Stimulated activated CD4-positive, alpha-beta T cell treated with anti-CD3 and anti-CD28 coated beads, Interleukin-12 subunit alpha, Interleukin-12 subunit beta, amount 100 ng/mL, for 4 hours (primary cell): ENCODE data around the gene PPP1R14C.
A peak's percentile ranks its signal among the peaks of the same experiment; 100 is the strongest.

Source experiments
- DNase-seq: peaks from one replicate; pipeline ENCODE4 v3.0.0-alpha.2; 2020

PPP1R14C gene

GRCh38 chr6:150224820-150225219 is 82.0 kb downstream of the PPP1R14C start:
- no peak for DNase-seq

- DNase-seq: no peak
Observed at GRCh38 chr6:150227281-150227680, 84.4 kb downstream of the PPP1R14C start.

- no peak for DNase-seq
Observed at GRCh38 chr6:150228072-150228733, 85.4 kb downstream of the PPP1R14C start.

GRCh38 chr6:150229436-150230163 is 86.8 kb downstream of the PPP1R14C start:
- no peak for DNase-seq

- DNase-seq: no peak
Observed at GRCh38 chr6:150230164-150230561, 87.3 kb downstream of the PPP1R14C start.

GRCh38 chr6:150230832-150231524 is 88.1 kb downstream of the PPP1R14C start:
- no peak for DNase-seq

- DNase-seq: no peak
Observed at GRCh38 chr6:150231525-150231850, 88.6 kb downstream of the PPP1R14C start.

- no peak for DNase-seq
Observed at GRCh38 chr6:150233843-150234269, 91.0 kb downstream of the PPP1R14C start.

GRCh38 chr6:150235218-150235617 is 92.4 kb downstream of the PPP1R14C start:
- DNase-seq: no peak

GRCh38 chr6:150236114-150236513 is 93.3 kb downstream of the PPP1R14C start:
- no peak for DNase-seq

GRCh38 chr6:150236544-150236943 is 93.7 kb downstream of the PPP1R14C start:
- no peak for DNase-seq

GRCh38 chr6:150237626-150238025 is 94.8 kb downstream of the PPP1R14C start:
- DNase-seq: no peak

- no peak for DNase-seq
Observed at GRCh38 chr6:150238336-150238741, 95.5 kb downstream of the PPP1R14C start.

GRCh38 chr6:150238846-150239407 is 96.1 kb downstream of the PPP1R14C start:
- no peak for DNase-seq

GRCh38 chr6:150241756-150242155 is 98.9 kb downstream of the PPP1R14C start:
- peak; percentile 23 for DNase-seq

- DNase-seq: no peak
Observed at GRCh38 chr6:150243620-150244314, 100.9 kb downstream of the PPP1R14C start.

GRCh38 chr6:150245148-150245935 is 102.5 kb downstream of the PPP1R14C start:
- no peak for DNase-seq

- DNase-seq: no peak
Observed at GRCh38 chr6:150247803-150248202, 105.0 kb downstream of the PPP1R14C start.

GRCh38 chr6:150248300-150248699 is 105.5 kb downstream of the PPP1R14C start:
- DNase-seq: no peak

GRCh38 chr6:150249261-150249660 is 106.4 kb downstream of the PPP1R14C start:
- no peak for DNase-seq

- DNase-seq: no peak
Observed at GRCh38 chr6:150250826-150251225, 108.0 kb downstream of the PPP1R14C start.

- no peak for DNase-seq
Observed at GRCh38 chr6:150251566-150252186, 108.8 kb downstream of the PPP1R14C start.
